H1 (cell line): ENCODE measurements around the gene NAV3. TPM values are rescaled to one million over a fixed set of nuclear protein-coding genes. Genes with fewer than 3 reads are reported as not detected.

Experiments
- CTCF ChIA-PET: fragments of 300-600 bp; sonication (Branson Sonifier 250); formaldehyde crosslinking; loops from one replicate; lab custom pipeline; 2021; ENCODE audit not compliant: partially characterized antibody; lab: Charles Lee
- POLR2A ChIA-PET: fragments of 300-600 bp; sonication (Branson Sonifier 250); formaldehyde crosslinking; loops from one replicate; lab custom pipeline; 2021; ENCODE audit warnings: inconsistent platforms; ENCODE audit not compliant: partially characterized antibody; lab: Charles Lee
- DNase-seq, 2 experiments: peaks; one replicate each; pipeline versions ENCODE4 v3.0.0 to v3.0.0-alpha.2; 2010 to 2022; ENCODE audit warnings: low spot score in 2 of 2, low read depth in 1 of 2, mixed read lengths in 1 of 2
- FAIRE-seq: peaks from 2 replicates; lab custom pipeline; 2011; peaks lifted over from hg19 to GRCh38; lab: Jason Lieb, UNC
- H2AFZ ChIP-seq: 2 replicates; pipeline ENCODE4 v1.8.1; 2012; ENCODE audit warnings: low read length, inconsistent platforms
- H2AK5ac ChIP-seq: 2 replicates; pipeline ENCODE4 v1.6.1; 2013; ENCODE audit warnings: low read depth, low read length
- H2BK120ac ChIP-seq: replicated peaks from 2 replicates; pipeline ENCODE3; 2013; ENCODE audit warnings: low read depth, low read length, inconsistent platforms
- H2BK12ac ChIP-seq: 2 replicates; pipeline ENCODE4 v1.6.1; 2013; ENCODE audit warnings: low read depth, low read length
- H2BK15ac ChIP-seq: 2 replicates; pipeline ENCODE4 v1.6.1; 2013; ENCODE audit warnings: low read length
- H2BK20ac ChIP-seq: 2 replicates; pipeline ENCODE4 v1.6.1; 2013; ENCODE audit warnings: low read length
- H2BK5ac ChIP-seq: 2 replicates; pipeline ENCODE4 v1.6.1; 2013; ENCODE audit warnings: low read depth, low read length
- H3K14ac ChIP-seq: 2 replicates; pipeline ENCODE4 v1.6.1; 2013; ENCODE audit warnings: inconsistent platforms; ENCODE audit not compliant: insufficient read length
- H3K18ac ChIP-seq: 2 replicates; pipeline ENCODE4 v1.6.1; 2013; ENCODE audit warnings: low read length; ENCODE audit errors: extremely low read depth
- H3K23ac ChIP-seq: 2 replicates; pipeline ENCODE4 v1.6.1; 2013; ENCODE audit warnings: inconsistent platforms; ENCODE audit not compliant: insufficient read length
- H3K23me2 ChIP-seq: 2 replicates; pipeline ENCODE4 v1.6.1; 2013; ENCODE audit warnings: low read depth, low read length
- H3K27ac ChIP-seq: 2 replicates; pipeline ENCODE4 v1.6.1; 2011; ENCODE audit warnings: low read depth, low read length, inconsistent platforms
- H3K27me3 ChIP-seq, 4 experiments: replicated peaks in 1 of 4; 1 replicate in 1 of 4; 2 replicates in 3 of 4; pipeline versions ENCODE4 v1.6.1 to v1.8.1; 2011 to 2013; ENCODE audit warnings: low read length in 3 of 4, mild to moderate bottlenecking in 3 of 4, inconsistent platforms in 2 of 4, mixed read lengths in 2 of 4, moderate library complexity in 1 of 4; ENCODE audit not compliant: control insufficient read depth in 3 of 4, insufficient read depth in 3 of 4; ENCODE audit errors: extremely low read depth in 1 of 4
- H3K36me3 ChIP-seq, 4 experiments: 2 replicates each; pipeline versions ENCODE4 v1.6.1 to v1.8.1; 2011 to 2013; ENCODE audit warnings: mild to moderate bottlenecking in 4 of 4, low read length in 3 of 4, moderate library complexity in 2 of 4, control low read depth in 1 of 4, inconsistent platforms in 1 of 4; ENCODE audit not compliant: insufficient read depth in 4 of 4, control insufficient read depth in 2 of 4
- H3K4ac ChIP-seq: replicated peaks from 2 replicates; pipeline ENCODE3; 2013; ENCODE audit warnings: low read length, low read depth, mixed read lengths, inconsistent platforms; ENCODE audit not compliant: insufficient read length
- H3K4me1 ChIP-seq, 4 experiments: replicated peaks in 1 of 4; 1 replicate in 1 of 4; 2 replicates in 3 of 4; pipeline versions ENCODE4 v1.6.1 to v1.8.1; 2011 to 2013; ENCODE audit warnings: low read length in 3 of 4, inconsistent platforms in 2 of 4, mixed read lengths in 1 of 4; ENCODE audit not compliant: insufficient read depth in 4 of 4, control insufficient read depth in 3 of 4
- H3K4me2 ChIP-seq, 2 experiments: 2 replicates each; pipeline versions ENCODE4 v1.6.1 to v1.8.1; 2011 to 2013; ENCODE audit warnings: low read depth in 2 of 2, low read length in 2 of 2, control low read depth in 1 of 2, inconsistent platforms in 1 of 2, mild to moderate bottlenecking in 1 of 2; ENCODE audit not compliant: insufficient read depth in 1 of 2
- H3K4me3 ChIP-seq, 4 experiments: fragments of 200-600, 300-600 bp in 1 of 4; sonication (generic), shearing (Covaris generic), sonication (Bioruptor Twin) in 1 of 4; 2 replicates each; pipeline versions ENCODE4 v1.5.1 to v1.8.1; 2011 to 2016; ENCODE audit warnings: low read length in 4 of 4, low read depth in 3 of 4, control low read depth in 2 of 4, inconsistent platforms in 2 of 4, mild to moderate bottlenecking in 2 of 4, mixed read lengths in 1 of 4, moderate library complexity in 1 of 4; ENCODE audit not compliant: insufficient read depth in 2 of 4; ENCODE audit errors: extremely low read depth in 1 of 4
- H3K56ac ChIP-seq: replicated peaks from 2 replicates; pipeline ENCODE3; 2013; ENCODE audit warnings: low read depth, mild to moderate bottlenecking, mixed read lengths, low read length, inconsistent platforms; ENCODE audit not compliant: insufficient read length
- H3K79me1 ChIP-seq: 2 replicates; pipeline ENCODE4 v1.6.1; 2013; ENCODE audit warnings: low read depth, low read length, control low read depth
- H3K79me2 ChIP-seq, 2 experiments: 2 replicates each; pipeline versions ENCODE4 v1.6.1 to v1.8.1; 2012 to 2013; ENCODE audit warnings: low read length in 2 of 2, mild to moderate bottlenecking in 2 of 2, inconsistent platforms in 1 of 2; ENCODE audit not compliant: insufficient read depth in 2 of 2, control insufficient read depth in 1 of 2
- H3K9ac ChIP-seq, 4 experiments: replicated peaks in 1 of 4; 1 replicate in 1 of 4; 2 replicates in 3 of 4; pipeline versions ENCODE4 v1.6.1 to v1.8.1; 2011 to 2013; ENCODE audit warnings: low read depth in 3 of 4, low read length in 3 of 4, control low read depth in 2 of 4, mild to moderate bottlenecking in 2 of 4, moderate library complexity in 2 of 4, inconsistent platforms in 1 of 4; ENCODE audit errors: extremely low read depth in 1 of 4
- H3K9me3 ChIP-seq, 2 experiments: 2 replicates each; pipeline versions ENCODE4 v1.6.1 to v1.8.1; 2012 to 2013; ENCODE audit warnings: mild to moderate bottlenecking in 2 of 2, moderate library complexity in 2 of 2, control low read depth in 1 of 2, inconsistent platforms in 1 of 2, low read depth in 1 of 2, low read length in 1 of 2, mixed read lengths in 1 of 2; ENCODE audit not compliant: insufficient read depth in 2 of 2
- H4K20me1 ChIP-seq, 2 experiments: replicated peaks in 1 of 2; 2 replicates each; pipeline versions ENCODE3 to v1.8.1; 2011 to 2013; ENCODE audit warnings: inconsistent platforms in 2 of 2, low read length in 2 of 2, mild to moderate bottlenecking in 1 of 2; ENCODE audit not compliant: insufficient read depth in 2 of 2, control insufficient read depth in 1 of 2
- H4K5ac ChIP-seq: 2 replicates; pipeline ENCODE4 v1.6.1; 2013; ENCODE audit warnings: low read length, low read depth, mixed read lengths, inconsistent platforms; ENCODE audit not compliant: insufficient read length
- H4K8ac ChIP-seq: 2 replicates; pipeline ENCODE4 v1.8.0; 2013; ENCODE audit warnings: mild to moderate bottlenecking, moderate library complexity, low read length, inconsistent platforms; ENCODE audit not compliant: insufficient read depth; ENCODE audit errors: extremely low read depth
- H4K91ac ChIP-seq: replicated peaks from 2 replicates; pipeline ENCODE3; 2013; ENCODE audit warnings: low read length, mixed read lengths, inconsistent platforms; ENCODE audit not compliant: insufficient read length
- BCL11A ChIP-seq, 2 experiments: IDR thresholded peaks; one replicate each; pipeline ENCODE4 v1.6.1; 2011; ENCODE audit warnings: low read depth in 2 of 2, low read length in 2 of 2, mild to moderate bottlenecking in 2 of 2
- EGR1 ChIP-seq: IDR thresholded peaks from 2 replicates; pipeline ENCODE4 v1.6.1; 2011; ENCODE audit warnings: low read depth, low read length, borderline replicate concordance
- JUN ChIP-seq: IDR thresholded peaks from 2 replicates; pipeline ENCODE4 v1.6.1; 2011; ENCODE audit warnings: low read depth, mild to moderate bottlenecking, improper control_type of control experiment, low read length
- NANOG ChIP-seq: IDR thresholded peaks from 2 replicates; pipeline ENCODE4 v1.6.1; 2011; ENCODE audit warnings: low read length, low read depth, mild to moderate bottlenecking, inconsistent platforms; ENCODE audit not compliant: insufficient read depth, poor library complexity, severe bottlenecking
- RAD21 ChIP-seq, 2 experiments: IDR thresholded peaks in 1 of 2; conservative IDR thresholded peaks in 1 of 2; 2 replicates each; pipeline ENCODE4 v1.6.1; 2011; ENCODE audit warnings: low read depth in 2 of 2, low read length in 2 of 2, improper control_type of control experiment in 1 of 2, inconsistent platforms in 1 of 2, mild to moderate bottlenecking in 1 of 2, moderate library complexity in 1 of 2
- TBP ChIP-seq: IDR thresholded peaks from 2 replicates; pipeline ENCODE4 v1.6.1; 2011; ENCODE audit warnings: low read depth, low read length, improper control_type of control experiment
- TEAD4 ChIP-seq: IDR thresholded peaks from 2 replicates; pipeline ENCODE4 v1.6.1; 2012; ENCODE audit warnings: low read depth, low read length, inconsistent platforms, mixed read lengths
- YY1 ChIP-seq: IDR thresholded peaks from 2 replicates; pipeline ENCODE4 v1.6.1; 2011; ENCODE audit warnings: low read depth, mild to moderate bottlenecking, low read length
- WGBS, 2 experiments: shearing (Covaris generic) in 1 of 2; methylation state at CpG; one replicate each; pipeline versions ENCODE4 v1.1.6 to v1.1.7; 2013 to 2015; ENCODE audit warnings: low lambda C conversion rate in 2 of 2, mixed read lengths in 2 of 2, inconsistent platforms in 1 of 2, low coverage in 1 of 2, missing lambda C conversion rate in 1 of 2; ENCODE audit not compliant: insufficient replicate concordance in 2 of 2, insufficient coverage in 1 of 2, insufficient read length in 1 of 2; ENCODE audit errors: extremely low coverage in 1 of 2, missing lambda C conversion rate in 1 of 2; 5-methylcytosine and 5-hydroxymethylcytosine counted together
- polyA plus RNA-seq, 7 experiments: library from polyadenylated mRNA; depleted of rRNA in 3 of 7; stranded (reverse) in 5 of 7; unstranded in 2 of 7; fragments of >200 nt in 5 of 7; fragments of 200-250 nt in 2 of 7; gene quantifications; 1 replicate in 5 of 7; 2 replicates in 1 of 7; 4 replicates in 1 of 7; pipeline versions ENCODE4 v1.2.1 to v1.2.3, GENCODE V29; 2011 to 2013; ENCODE audit warnings: missing spikeins in 2 of 7, mixed read lengths in 2 of 7
- total RNA-seq: library from RNA; stranded (reverse); fragmentation: NEBNext Ultra II Directional; extraction: Animal tissue kit (Norgen Biotek cat#: 25700); gene quantifications from 2 replicates; pipeline ENCODE4 v1.2.1, GENCODE V29; 2021

NAV3 gene
- total and polyA plus RNA-seq, 2 of the 8 experiments (the other 6 are each of a cell fraction or from before 2014, with no cell fraction given), result 0.47 to 5.0 TPM

DNA sequence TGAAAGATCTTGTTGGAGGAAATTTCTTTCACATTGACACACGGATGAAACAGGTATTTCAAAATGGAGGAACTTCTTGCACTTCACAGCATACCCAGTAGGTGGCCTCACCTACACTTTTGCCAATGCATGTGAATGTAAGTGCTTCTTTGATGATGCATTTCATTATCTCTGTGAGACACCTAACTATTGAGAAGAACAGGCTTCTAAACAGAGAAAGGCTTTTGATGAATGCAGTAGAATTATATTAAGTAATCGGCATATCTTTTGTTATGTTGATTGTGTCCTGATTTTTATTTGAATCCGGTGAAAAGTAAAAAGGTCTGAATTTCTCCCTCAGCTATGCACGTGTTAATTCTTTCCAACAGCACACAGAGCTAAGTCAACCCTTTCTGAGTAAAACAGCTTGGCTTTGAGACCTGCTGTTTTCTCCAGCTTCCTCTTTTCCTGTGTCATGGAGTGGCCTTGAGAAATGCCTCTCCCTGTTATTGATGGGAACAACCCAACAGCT is 399.0 kb downstream of the NAV3 start:
- Histone ChIP-seq H2BK120ac (no peak overlapping the region), H2BK20ac (no peak overlapping the region), H3K79me2 (no peaks in the 10 kb centered on the region), H3K14ac (no peak overlapping the region), H4K91ac (no peak overlapping the region), H3K9ac (no peak overlapping the region), H3K4me1 (peaks cover 4 to 17% (median 10%) of the 10 kb centered on the region in 4 experiments; a peak in 5 of 7 replicates), H3K4ac (no peak overlapping the region), H3K27me3 (no peaks in the 10 kb centered on the region), H2AFZ (peak overlapping the region; percentile 92; the same call in 1 of the 2 replicates), H3K27ac (no peak overlapping the region), H3K79me1 (no peaks in the 10 kb centered on the region), H2BK12ac (no peak overlapping the region), H4K20me1 (no peaks in the 10 kb centered on the region), H3K56ac (no peak overlapping the region), H3K23me2 (no peaks in the 10 kb centered on the region), H2BK5ac (no peak overlapping the region), H3K4me3 (peak overlapping the region in 1 of 4 experiments; percentile 5; a peak in 1 of 8 replicates), H3K4me2 (peak overlapping the region in 1 of 2 experiments; percentile 53; a peak in 2 of 4 replicates), H4K5ac (no peak overlapping the region), H3K18ac (no peak overlapping the region), H3K9me3 (peaks cover 6 to 8% of the 10 kb centered on the region in 2 experiments; a peak in 3 of 4 replicates), H4K8ac (no peak overlapping the region), H3K36me3 (peaks cover 0 to 5% (median 0%) of the 10 kb centered on the region in 4 experiments; a peak in 1 of 8 replicates), H2BK15ac (no peak overlapping the region), H3K23ac (no peak overlapping the region), H2AK5ac (no peak overlapping the region)
- DNase-seq (peak; percentile 19 to 69), FAIRE-seq (peak; percentile 94)
- POLR2A ChIA-PET, result interaction anchor here (1.4 kb wide), 1 partner anchor 14 kb away, joined by 5 read pairs; no protein-coding TSS in a partner anchor
- CTCF ChIA-PET, result interaction anchor here (0.8 to 1.8 kb wide), 23 partner anchors 9 to 368 kb away, joined by 3 to 8 read pairs (median 4); no protein-coding TSS in a partner anchor
- 9% methylated on average over 4 of the region's 4 CpGs; no CpG with 5 or more reads in 1 of the 2 experiments for WGBS, 2 experiments
- TF ChIP-seq NANOG, result no peak
- TF ChIP-seq BCL11A (IDR thresholded peaks at IDR 0.05; ENCODE audit: low read depth in 2 of 2, low read length in 2 of 2), result no peak
- peak; percentile 91 for TF ChIP-seq YY1
- peak; percentile 50; the same call in 1 of the 2 replicates for TF ChIP-seq TEAD4
- TF ChIP-seq RAD21 (IDR thresholded peaks at IDR 0.05 in 1 of 2, conservative IDR thresholded peaks at IDR 0.05 in 1 of 2; ENCODE audit: low read depth in 2 of 2, low read length in 2 of 2), result peak; percentile 63 to 71
- no peak for TF ChIP-seq TBP
- TF ChIP-seq EGR1, result 0 out of 2 replicates have a peak, but pooled peaks have one; percentile 27
- 0 out of 2 replicates have a peak, but pooled peaks have one; percentile 5 for TF ChIP-seq JUN
